Inferior parietal cortex (tissue), 1 donor: ENCODE measurements around the gene VCP.
"Not testable (repeated sequence)": the region's sequence is repeated elsewhere in the genome, so short reads cannot be mapped to it uniquely, and the experiment has no call there.

Source experiments
- DNase-seq: peaks from one replicate; pipeline ENCODE4 v3.0.0-alpha.2; 2016; ENCODE audit errors: extremely low spot score

The VCP gene

DNA sequence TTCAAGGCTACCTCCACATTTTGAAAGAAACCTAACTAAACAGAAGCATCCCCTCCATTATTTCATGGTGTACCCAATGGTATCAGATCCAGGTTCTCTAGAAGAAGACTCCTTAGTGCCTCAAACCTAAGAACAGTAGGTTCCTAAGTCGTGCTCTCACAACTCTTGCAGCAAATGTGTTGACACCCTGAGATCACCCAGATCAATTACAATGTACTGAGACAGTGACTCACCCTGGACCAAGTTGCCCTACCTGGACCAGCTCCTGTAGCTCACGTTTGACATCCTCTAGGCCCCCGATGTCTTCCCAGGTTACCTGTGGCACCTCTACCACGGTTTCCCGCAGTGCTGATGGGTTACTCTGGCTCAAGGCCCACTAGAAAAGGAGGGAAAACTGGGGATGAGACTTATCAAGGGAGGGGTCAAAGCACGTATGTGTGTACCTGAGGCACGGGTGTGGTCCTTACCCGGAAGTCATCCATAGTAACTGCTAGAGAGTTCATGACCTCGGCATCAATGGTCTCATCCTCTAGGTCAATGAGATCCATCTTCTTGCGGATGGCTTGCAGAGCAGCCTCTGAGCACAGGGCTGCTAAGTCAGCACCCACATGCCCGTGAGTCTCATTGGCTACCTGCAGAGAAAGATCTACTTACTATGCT lies 11.7 kb downstream of the VCP start:
- no peak for DNase-seq

DNA sequence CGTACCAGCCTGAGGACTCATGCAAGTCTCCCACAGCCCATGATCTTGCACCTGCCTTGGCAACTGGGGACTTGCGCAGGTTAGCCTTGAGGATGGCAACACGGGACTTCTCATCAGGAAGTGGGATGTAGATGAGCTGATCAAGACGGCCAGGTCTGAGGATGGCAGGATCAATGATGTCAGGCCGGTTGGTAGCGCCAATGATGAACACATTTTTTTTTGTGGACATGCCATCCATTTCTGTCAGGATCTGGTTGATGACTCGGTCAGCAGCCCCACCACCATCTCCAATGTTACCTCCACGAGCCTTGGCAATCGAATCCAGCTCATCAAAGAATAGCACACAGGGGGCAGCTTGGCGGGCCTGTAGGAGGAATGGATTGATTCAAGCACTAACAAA lies 13.0 kb downstream of the VCP start:
- no peak for DNase-seq

DNA sequence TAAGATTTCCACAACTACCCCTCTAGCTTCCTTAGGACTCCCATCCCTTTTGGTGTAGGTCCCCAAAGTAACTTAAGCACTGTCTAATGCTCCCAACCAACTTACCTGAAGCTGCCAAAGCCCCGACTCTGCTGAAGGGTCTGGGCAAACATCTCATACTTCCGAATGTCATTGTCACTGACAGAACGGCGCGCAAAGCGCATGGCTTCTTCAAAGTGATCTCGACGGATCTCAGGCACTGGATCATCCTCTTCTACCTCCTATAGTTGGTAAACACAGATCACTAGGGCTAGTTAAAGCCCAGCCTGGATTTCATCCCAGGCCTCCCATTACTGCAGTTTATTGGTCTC lies 15.2 kb downstream of the VCP start:
- DNase-seq: no peak

DNA sequence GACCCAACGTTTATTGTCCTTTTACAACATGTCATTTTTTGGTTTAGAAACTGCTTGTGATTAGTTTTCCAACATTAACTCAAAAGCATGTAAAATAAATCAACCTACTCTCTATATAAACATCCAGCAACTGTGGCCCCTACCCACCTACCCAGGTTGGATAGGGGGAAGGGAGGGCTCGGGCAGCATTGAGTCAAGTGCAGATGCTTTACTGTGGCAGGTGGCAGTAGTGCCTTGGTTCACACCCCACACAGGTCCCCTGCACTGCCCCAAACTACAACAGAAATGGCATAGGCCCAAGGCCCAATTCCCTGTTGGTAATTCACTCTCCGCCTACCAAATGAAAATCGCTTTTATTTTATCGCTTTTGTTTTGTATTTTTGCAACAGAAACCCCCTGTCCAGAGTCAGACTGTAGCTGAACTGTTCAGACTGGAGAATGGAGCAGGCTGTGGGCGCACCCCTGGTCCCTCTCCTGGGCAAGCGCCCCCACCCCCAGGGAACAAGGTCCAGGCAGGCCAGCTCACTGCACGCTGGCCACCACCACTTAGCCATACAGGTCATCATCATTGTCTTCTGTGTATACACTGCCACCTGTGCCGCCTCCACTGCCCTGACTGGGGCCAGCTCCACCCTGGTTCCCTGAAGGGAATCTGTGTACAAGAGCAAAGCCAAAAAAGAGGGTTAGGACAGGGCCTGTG lies 15.7 kb downstream of the VCP start:
- no peak for DNase-seq

DNA sequence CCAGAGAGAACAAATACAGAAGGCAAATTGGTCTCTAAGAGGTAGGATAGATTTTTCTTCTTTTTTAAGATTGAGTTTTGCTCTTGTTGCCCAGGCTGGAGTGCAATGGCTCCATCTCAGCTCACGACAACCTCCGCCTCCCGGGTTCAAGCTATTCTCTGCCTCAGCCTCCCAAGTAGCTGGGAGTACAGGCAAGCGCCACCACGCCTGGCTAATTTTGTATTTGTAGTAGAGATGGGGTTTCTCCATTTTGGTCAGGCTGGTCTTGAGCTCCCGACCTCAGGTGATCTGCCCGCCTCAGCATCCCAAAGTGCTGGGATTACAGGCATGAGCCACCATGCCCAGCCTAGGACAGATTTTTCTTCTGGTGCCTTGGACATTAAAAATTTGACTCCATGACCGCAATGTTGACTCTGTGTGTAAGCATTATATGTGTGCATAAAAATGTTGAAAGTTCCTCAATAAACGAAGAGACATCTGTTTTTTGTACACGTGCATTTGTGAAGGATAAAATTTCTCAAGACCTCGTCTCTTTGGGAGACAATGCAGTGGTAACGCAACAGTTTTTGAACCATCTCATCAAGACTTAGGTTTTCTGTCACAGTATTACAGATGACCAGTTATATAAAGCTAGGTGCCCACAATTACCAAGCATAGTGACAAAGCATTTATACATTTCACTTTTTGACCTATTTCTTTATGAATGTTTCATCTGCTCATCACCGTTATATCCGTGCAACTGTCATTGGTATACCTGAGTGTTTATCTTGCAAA lies 17.4 kb downstream of the VCP start:
- no peak for DNase-seq

DNA sequence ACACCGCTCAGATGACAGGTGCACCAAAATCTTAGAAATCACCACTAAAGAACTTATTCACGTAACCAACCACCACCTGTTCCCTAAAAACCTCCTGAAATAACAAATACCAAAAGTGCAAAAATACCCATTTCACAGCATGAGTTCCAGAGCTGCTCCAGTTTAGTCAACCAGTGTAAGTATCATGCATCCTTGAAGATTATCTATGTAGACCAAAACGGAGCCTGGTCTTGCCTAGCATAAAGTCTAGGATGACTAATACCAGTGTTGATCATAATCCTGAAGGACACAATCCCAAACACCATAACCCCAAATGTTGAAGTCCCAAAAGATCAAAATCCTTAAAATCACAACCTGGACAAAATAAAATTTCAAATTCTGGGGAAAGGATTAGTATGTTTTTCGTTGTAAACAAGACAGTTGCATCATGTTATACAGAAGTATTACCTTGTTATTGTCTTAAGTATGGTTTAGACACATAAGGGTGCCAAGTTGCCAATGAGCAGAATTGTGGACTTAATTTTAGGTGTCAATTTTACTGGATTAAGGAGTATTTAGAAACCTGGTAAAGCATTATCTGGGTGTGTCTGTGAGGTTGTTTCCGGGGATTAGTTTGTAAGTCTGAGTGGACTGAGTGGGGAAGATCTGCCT lies 18.1 kb downstream of the VCP start:
- DNase-seq: no peak

DNA sequence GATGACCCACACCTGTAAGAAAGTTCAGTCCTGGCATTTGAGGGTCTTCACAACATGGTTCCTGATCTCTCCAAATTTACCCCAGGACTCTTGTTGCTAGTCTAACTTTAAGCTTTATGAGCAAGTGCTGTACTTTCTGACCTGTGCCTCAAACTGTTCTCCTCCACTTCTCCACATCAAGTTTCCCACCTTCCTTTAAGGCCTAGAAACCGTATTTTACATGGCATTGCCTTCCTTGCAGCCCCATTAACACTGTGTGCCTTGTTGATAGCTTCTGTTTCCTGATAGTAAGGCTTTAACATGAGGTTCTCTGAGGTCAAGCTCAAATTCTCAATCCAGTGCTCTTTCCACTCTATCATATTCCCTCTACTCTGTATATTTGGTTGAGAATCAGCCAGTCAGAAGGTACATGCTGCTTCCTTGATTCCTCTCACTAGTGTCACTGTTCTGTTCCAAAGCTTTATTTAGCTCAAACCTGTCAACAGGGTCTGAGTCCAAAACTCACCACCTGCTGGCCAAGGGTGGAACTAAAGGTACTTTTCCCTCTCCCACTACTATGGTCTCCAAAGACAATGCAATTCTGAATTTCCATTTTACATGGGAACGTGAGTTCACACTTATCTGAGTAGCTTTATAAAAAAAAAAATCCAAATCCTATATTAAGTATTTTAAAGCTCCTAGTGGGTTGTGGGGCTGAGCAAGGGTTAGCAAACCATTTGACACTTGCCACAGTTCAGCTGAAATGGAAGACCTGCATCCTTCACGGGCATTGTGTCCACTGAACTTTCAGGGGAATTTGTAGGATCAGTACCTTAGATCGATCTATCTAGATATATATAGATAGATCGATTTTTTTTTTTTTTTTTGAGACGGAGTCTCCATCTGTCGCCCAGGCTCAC lies 21.1 kb downstream of the VCP start:
- peak; percentile 65 for DNase-seq

DNA sequence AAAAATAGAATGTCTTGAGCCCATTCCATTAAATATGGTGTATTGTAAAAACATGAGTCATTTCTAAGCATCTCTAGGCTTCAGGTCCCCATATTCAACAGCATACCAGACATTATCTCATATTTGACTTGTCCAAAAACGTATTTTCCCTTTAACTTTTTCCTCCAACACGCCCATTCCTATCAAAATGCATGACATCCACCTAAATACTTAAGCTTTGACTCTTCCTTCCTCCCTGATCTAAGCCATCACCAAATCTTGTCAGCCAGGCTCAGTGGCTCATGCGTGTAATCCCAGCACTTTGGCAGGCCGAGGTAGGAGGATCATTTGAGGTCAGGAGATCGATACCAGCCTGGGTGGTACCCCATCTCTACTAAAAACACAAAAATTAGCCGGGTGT lies 23.9 kb downstream of the VCP start:
- DNase-seq: no peak

DNA sequence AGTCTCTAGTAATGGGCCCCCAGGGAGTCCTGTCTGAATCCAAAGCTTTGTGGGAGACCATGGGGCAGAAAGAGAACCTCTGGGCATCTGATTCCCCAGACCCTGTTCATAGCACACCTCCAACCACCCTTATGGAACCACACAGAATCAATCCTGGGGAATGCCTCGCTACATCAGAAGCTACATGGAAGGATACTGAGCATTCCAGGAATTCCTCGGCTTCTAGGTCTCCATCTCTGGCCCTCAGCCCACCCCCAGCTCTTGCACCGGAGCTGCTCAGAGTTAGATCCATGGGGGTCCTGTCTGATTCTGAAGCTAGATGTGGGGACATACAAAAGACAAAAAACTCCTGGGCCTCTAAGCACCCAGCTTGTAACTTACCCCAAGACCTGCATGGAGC lies 28.4 kb downstream of the VCP start:
- no peak for DNase-seq

DNA sequence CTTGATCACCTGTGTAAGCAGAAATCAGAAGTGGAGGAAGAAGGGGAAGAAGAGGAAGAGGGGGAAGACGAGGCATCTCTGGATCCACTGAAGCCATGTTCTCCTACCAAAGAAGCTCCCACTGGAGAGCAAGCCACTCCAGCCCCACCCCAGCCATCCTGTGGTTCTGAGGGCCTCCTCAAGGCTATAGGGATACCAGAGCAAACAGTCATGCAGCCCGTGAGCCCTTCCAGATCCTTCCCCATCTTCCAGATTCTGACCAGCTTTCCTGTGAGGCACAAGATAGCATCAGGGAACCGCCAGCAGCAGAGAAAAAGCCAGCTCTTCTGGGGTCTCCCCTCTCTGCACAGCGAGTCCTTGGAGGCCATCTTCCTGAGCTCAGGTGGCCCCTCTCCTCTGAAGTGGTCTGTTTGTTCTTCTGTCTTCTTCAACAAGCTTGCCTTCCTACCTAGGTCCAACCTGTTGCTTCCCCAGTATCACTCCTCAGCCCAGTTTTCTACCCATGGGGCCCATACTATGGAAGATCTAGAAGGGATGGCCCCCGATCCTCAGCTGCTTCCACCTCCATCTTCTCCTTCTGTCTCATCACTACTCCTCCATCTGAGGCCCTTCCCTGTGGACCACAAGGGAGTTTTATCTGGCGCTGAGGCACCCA lies 29.4 kb downstream of the VCP start:
- DNase-seq: no peak

DNA sequence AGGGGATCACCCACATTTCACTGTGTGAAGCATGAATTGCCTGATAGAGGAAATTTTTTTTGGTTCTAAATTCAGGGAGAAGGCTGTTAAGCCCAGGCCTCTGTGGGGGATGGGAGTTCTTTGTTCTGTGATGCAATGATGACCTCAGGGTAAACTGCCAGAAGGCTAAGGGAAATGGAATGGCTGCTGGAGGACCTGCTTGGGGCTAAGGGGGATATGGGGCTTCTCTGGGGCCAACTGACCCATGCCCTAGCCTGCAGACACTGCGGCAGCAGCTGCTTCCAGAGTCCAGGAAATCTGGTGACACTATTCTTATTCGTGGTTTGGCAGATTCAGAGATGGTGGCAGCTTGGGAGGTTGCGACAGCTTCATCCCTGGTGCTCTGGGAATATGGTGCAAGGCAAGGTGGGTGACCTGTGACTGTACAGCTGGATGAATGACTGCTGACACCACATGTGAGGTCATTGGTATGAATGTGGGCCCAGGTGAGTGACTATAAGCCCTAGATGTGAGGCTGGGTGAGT lies 30.3 kb downstream of the VCP start:
- DNase-seq: no peak

DNA sequence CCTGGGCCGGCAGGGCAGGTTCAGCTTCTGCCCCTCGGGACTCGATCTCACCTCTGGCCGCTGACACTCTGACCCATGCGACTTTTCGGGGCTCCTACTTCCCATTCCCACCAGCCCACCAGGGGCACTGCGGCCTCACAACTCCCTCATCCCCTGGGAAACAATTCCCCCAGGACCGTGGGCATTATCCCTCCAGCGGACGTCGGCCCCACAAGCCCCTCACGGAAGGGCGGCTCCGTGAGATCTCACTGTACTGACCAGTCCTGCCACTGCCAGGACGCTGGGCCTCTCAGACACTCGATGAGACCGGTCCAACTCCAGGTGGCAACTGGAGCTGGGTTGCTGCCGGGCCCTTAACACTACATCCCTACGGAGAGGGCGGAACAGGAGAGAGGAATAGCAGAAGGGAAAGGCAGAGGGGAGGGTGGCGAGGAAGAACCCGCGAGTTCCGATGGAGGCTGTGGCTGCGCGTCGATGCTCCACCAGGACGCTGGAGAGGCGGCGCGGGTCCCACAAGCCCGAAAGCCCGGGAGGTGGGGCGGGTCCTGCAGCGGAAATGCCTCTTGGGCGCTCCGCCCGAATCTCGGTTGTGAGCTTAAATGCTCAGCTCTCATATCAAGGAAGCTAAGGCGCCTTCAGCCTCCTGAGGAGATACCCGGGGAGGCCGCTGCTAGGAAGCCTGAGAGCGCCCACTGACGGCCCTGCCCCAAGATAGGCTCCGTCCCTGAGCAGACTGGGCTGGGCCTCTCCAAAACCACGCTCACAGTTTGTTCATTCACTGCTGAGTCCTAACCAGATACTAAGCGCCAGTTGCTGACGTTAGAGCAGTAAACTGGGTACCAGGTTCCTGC lies 36.3 kb downstream of the VCP start:
- DNase-seq: no peak

DNA sequence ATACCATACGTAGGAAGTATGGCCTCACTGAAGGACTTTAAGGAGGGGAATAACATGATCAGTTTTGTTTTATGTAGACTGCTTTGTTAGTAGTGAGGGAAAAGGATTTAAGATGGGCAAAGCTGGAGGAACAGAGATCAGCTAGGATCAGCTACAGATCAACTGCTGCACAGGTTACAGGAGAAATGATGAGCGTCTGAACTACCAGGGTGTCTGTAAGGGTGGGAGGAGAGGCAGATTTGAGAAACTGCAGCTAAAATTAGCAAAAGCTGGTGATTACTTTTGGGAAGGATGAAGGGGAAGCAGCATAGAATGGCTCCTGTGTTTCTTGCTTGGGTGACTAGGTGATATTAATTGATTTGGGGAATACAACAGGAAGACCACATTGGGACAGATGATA lies 39.3 kb downstream of the VCP start:
- no peak for DNase-seq

DNA sequence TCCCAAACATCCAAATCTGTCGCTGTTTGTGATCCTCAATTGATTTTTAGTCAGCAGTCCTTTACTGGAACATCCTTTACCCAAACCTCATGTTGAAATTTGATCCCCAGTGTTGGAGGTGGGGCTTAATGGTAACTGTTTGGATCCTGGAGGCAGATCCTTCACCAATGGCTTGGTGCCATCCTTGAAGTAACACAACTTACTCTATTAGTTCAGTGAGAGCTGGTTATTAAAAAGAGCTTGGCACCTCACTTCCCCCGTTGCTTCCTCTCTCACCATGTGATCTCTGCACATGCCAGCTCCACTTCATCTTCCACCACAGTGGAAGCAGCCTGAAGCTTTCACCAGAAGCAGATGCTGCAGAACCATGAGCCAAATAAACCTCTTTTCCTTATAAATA lies 42.6 kb downstream of the VCP start:
- DNase-seq: no peak

DNA sequence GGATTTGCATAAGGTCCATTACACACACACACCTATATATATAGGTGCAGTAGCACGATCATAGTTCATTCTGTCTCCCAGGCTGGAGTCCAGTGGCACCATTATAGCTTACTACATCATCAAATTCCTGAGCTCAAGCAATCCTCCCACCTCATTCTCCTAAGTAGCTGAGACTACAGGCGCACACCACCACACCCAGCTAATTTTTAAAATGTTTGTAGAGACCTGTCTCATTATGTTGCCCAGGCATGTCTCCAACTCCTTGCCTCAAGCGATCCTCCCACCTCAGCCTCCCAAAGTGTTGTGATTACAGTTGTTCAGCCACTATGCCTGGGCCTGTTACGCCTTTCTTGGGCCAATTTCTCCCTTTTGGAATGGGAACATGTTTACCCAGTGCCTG lies 43.2 kb downstream of the VCP start:
- DNase-seq: no peak

DNA sequence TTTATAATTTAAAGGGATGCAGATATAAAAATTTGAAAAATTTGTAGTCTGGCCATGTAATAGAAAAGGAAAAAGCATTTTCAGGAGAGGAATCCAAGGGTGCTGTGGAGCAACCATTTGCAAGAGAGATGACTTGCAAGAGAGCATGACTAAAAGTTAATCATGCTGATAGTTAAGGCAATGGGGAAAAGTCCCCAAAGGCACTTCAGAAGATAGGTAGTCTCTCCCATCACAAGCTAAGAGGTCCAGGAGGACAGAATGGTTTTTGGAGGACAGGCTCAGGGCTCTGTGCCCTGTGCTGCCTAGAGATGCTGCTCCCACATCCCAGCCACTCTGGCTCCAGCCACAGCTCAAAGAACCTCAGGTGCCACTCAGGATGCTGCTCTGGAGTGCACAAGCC lies 44.1 kb downstream of the VCP start:
- no peak for DNase-seq

DNA sequence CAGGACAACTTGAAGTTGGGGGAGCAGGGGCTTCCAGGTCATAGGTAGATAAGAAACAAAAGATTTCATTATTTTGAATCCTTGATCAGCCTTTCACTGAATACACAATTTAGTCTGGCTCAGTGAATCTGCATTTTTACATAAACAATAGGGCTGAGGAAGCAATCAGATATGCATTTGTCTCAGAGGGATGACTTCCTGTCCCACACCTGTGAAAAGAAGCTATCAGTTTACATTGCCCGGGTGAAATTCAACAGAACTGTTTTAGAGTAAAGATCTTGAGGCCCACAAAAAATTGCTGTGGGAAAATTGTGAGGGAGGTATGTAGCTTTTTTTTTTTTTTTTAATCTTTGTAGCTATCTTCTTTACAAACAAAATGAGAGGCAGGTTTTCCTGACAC lies 44.6 kb downstream of the VCP start:
- DNase-seq: no peak

DNA sequence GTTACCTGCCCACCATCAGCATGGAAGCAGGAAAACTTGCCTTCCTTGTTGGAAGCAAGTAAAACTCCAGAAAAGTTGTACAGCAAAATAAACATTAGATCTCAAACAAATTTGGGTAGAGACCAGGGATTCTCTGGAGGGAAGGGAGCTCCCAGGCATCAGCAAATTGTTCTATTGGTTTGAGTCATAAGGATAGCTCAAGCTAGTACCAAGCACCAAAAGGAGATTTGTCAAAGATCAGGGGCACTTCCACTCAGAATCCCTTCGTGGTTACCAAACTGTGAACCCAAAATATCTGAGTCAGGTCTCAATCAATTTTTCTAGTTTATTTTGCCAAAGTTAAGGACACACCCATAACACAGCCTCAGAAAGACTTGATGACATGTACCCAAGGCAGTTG lies 45.1 kb downstream of the VCP start:
- no peak for DNase-seq

DNA sequence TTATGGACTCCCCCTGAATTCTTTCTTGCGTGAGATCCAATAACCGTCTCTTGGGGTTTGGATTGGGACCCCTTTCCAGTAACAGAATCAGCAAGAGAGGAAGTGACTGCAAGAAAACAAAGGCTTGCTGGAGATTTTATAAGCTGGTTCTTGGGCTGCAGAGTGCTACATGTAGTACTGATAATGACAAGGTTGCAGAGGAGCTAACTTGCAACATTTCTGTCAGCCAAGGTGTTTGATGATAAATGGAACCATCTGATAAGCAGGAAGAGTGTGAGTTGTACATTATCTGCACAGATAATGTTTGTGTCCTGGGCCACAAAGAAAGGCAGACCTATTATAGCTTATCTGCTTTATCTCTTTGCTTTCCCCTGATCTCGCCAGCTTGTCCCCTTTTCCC lies 45.8 kb downstream of the VCP start:
- no peak for DNase-seq

DNA sequence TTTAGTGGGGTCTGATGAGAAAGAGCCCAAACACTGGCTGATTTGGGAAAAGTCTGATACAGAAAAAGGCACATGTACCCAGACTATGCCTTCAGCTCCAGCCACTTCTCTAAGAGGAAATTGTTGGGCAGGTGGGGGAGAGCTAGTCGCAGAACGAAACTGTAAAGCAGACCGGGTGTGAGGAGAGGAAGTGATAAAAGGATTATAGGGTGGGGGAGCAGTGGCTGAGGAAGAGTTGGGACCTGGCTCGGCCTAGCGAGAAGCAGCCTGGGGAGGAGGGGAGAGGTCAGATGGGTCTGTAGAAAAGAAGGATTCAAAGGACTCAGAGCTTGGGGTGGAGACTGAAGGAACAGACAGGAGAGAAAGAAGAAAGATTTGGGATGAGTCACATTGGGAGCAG lies 49.0 kb downstream of the VCP start:
- DNase-seq: not testable (repeated sequence)
